NCI-H2227 treated with DMSO at 0.1 percent for 48 hours (cell line): Measurements from ENCODE around the gene IRS4.

Source experiments
- DNase-seq: peaks from one replicate; lab custom pipeline; 2025; lab: John Stamatoyannopoulos, UW

IRS4 gene

GRCh38 chrX:108736509-108737479 is at the start of gene IRS4:
Gene IRS4 (minus strand): TSS chrX:108736563.
- no peak for DNase-seq

GRCh38 chrX:108772549-108772948 is 36.2 kb upstream of the IRS4 start:
- DNase-seq = no peak

GRCh38 chrX:108763559-108763958 is 27.2 kb upstream of the IRS4 start:
- no peak for DNase-seq

DNA sequence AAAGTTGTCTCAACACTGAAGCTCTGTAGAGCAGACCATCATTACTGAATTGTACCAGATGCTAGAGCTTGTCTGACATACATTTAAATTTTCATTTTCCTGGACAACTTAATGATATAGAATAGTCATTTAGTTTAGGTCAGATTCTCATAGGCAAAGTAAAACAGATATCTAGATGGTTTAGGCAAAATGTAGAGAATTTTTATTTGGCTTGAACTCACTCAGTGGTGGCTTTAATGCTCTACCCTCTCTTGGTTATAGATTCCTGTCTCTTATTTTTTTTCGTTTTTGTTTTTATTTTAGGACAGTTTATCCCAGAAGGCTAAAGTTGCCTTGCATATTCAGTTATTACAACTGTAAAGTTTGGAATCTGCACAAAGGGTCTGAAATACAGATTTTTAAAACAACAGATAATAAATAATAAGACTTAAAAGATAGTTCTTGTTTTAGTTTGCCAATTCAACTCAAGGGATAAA is 4.0 kb upstream of the IRS4 start:
- DNase-seq = no peak

DNA sequence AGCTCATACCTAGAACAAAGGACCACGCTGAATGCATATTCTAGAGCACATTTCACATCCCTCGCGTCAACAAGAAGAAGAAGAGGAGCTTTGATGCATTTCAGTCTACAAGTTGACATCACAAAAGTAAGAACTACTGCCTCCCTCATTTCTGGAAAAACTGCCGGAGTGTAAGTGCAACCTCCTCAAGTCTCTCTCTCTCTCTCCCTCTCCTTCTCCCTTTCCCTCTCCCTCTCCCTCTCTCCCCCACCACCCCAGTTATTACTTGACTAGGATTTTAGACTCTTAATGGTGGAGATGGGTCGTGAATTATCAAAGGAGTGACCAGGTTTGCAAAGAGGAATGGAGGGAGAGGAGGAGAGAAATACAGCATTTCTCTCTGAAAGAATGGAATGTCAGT is 1.4 kb upstream of the IRS4 start:
- no peak for DNase-seq

GRCh38 chrX:108735679-108736508 is 469 bp downstream of the IRS4 start:
- DNase-seq = peak; percentile 18

GRCh38 chrX:108735091-108735678 is 1.2 kb downstream of the IRS4 start:
- DNase-seq = no peak

DNA sequence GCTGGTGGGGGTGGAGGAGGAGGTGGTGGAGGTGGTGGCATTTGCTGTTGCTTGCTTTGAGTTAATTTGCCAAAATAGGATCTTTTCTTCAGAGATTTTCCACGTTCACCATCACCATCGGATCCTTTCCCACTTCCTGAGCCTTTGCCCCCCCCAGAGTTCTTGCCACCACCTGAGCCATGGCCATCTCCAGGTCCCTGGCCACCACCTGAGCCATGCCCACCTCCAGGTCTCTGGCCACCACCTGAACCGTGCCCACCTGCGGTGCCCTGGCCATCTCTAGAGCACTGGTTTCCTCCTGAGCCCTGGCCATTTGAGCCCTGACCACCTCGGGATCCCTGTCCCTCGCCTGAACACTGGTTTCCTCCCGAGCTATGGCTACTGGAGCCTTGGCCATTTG is 1.9 kb downstream of the IRS4 start:
- no peak for DNase-seq

- DNase-seq = no peak
Observed at GRCh38 chrX:108732630-108733321, 3.6 kb downstream of the IRS4 start.

- no peak for DNase-seq
Observed at GRCh38 chrX:108731153-108731552, 5.2 kb downstream of the IRS4 start.

DNA sequence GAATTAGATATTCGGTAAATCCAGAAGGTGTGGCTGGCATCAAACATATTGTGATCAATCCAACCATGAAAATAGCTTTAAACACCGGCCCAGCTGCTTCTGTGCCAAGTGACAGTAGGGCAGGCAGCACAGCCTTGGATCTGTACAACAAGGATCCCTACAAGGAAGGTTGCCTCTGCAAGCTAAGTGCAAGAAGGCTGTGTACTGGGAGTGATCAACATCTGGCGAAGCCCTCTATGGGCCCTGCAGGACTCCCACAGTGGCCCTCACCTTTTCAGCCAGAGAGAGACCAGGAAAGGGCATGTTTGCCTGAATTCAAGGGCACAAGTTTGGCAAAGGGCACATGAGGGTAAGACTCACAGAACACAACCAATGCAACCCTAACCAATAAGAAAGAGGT is 9.6 kb downstream of the IRS4 start:
- DNase-seq = no peak

DNA sequence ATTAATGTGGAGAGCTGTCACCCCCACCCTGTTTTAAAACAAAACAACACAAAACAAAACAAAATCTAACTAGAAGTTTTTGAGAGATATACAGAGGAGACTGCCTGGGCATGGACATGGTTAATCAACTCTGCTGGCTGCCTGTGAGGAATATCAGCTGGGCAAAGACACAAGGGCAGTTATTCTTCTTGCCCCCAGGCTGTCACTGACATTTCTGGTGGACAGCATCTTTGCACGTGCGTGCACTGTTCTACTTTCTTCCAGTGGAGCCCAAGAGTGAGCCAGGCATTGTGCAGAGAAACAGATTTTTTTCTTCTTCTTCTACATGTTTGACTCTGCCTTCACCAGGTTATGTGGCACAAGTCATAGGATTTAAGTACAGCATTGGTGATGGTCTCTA is 13.8 kb downstream of the IRS4 start:
- DNase-seq = no peak

- no peak for DNase-seq
Observed at GRCh38 chrX:108712886-108713285, 23.5 kb downstream of the IRS4 start.

- DNase-seq = no peak
Observed at GRCh38 chrX:108704839-108705238, 31.5 kb downstream of the IRS4 start.

GRCh38 chrX:108702530-108702929 is 33.8 kb downstream of the IRS4 start:
- DNase-seq = no peak

DNA sequence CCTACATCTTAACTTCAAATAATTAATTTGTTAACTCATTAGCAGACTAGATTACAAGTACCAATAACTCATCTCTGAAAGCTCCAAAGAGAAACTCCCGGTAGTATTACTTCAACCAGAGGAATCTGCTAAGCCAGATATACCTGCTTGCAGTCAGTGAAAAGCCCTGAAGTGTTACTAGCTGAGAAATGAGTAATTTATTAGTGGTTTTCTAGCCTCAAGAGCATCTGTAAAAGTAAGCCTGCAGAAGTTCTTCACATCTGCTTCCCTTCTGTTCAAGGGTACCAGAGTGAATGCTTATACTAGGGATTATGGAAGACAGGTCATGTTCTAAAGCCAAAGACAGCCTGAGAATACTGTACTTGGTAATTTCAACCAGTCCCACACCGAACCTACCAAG is 34.7 kb downstream of the IRS4 start:
- no peak for DNase-seq

- peak; percentile 39 for DNase-seq
Observed at GRCh38 chrX:108699368-108699767, 37.0 kb downstream of the IRS4 start.

- no peak for DNase-seq
Observed at GRCh38 chrX:108696690-108697089, 39.7 kb downstream of the IRS4 start.
